Measurements from ENCODE around the gene RXYLT1. TPM values are rescaled to one million over a fixed set of nuclear protein-coding genes. Genes with fewer than 3 reads are reported as not detected.

The RXYLT1 gene
- polyA plus RNA-seq, 5 donors = 23.6 to 28.1 (median 24.1) TPM

GRCh38 chr12:63795032-63795687 lies 15.5 kb downstream of the RXYLT1 start:
- no peak for DNase-seq

GRCh38 chr12:63795944-63796343 lies 16.2 kb downstream of the RXYLT1 start:
- DNase-seq = no peak

- DNase-seq = no peak
Observed at GRCh38 chr12:63802012-63802608, 22.4 kb downstream of the RXYLT1 start.

GRCh38 chr12:63804746-63805145 lies 25.0 kb downstream of the RXYLT1 start:
- no peak for DNase-seq

GRCh38 chr12:63805704-63806672 lies 26.3 kb downstream of the RXYLT1 start:
- DNase-seq = no peak

GRCh38 chr12:63808631-63809030 lies 28.9 kb downstream of the RXYLT1 start:
- DNase-seq = no peak

- no peak for DNase-seq
Observed at GRCh38 chr12:63809566-63809965, 29.9 kb downstream of the RXYLT1 start.

GRCh38 chr12:63811334-63811733 lies 31.6 kb downstream of the RXYLT1 start:
- DNase-seq = no peak

- no peak for DNase-seq
Observed at GRCh38 chr12:63811755-63812154, 32.0 kb downstream of the RXYLT1 start.

GRCh38 chr12:63814146-63814772 lies 34.5 kb downstream of the RXYLT1 start:
- no peak for DNase-seq

- no peak for DNase-seq
Observed at GRCh38 chr12:63815482-63815852, 35.8 kb downstream of the RXYLT1 start.

GRCh38 chr12:63816031-63816430 lies 36.3 kb downstream of the RXYLT1 start:
- DNase-seq = no peak

GRCh38 chr12:63820427-63820826 lies 40.7 kb downstream of the RXYLT1 start:
- no peak for DNase-seq

- no peak for DNase-seq
Observed at GRCh38 chr12:63821781-63822251, 42.1 kb downstream of the RXYLT1 start.

- no peak for DNase-seq
Observed at GRCh38 chr12:63822352-63822751, 42.6 kb downstream of the RXYLT1 start.

GRCh38 chr12:63823040-63823439 lies 43.3 kb downstream of the RXYLT1 start:
- no peak for DNase-seq

GRCh38 chr12:63826006-63826585 lies 46.4 kb downstream of the RXYLT1 start:
- peak in 1 of 2 donors; percentile 52 for DNase-seq

GRCh38 chr12:63828867-63829266 lies 49.2 kb downstream of the RXYLT1 start:
- DNase-seq = no peak

GRCh38 chr12:63836046-63836445 lies 56.3 kb downstream of the RXYLT1 start:
- no peak for DNase-seq

GRCh38 chr12:63836936-63837335 lies 57.2 kb downstream of the RXYLT1 start:
- no peak for DNase-seq

GRCh38 chr12:63838411-63838810 lies 58.7 kb downstream of the RXYLT1 start:
- no peak for DNase-seq

- no peak for DNase-seq
Observed at GRCh38 chr12:63841011-63841410, 61.3 kb downstream of the RXYLT1 start.
